MCF 10A (cell line): ENCODE measurements around the gene GZF1. TPM values are rescaled to one million over a fixed set of nuclear protein-coding genes. Genes with fewer than 3 reads are reported as not detected.

ENCODE experiments used
- BruUV-seq: library from RNA; stranded (reverse); fragments of 400-500 nt; replicated peaks from 2 replicates; lab custom pipeline; 2021; lab: Mats Ljungman, UMichigan
- CTCF ChIA-PET: fragments of 300-600 bp; sonication (Branson Sonifier 250); formaldehyde crosslinking; extraction: SDS; loops from one replicate; lab custom pipeline; 2021; ENCODE audit warnings: antibody characterized with exemption, inconsistent platforms; lab: Yijun Ruan, JAX
- POLR2A ChIA-PET: fragments of 300-600, 350-650 bp; sonication (Branson Sonifier 250); formaldehyde crosslinking; extraction: SDS; loops from one replicate; lab custom pipeline; 2020; ENCODE audit warnings: antibody characterized with exemption, inconsistent platforms; lab: Yijun Ruan, JAX
- DNase-seq: peaks from one replicate; pipeline ENCODE4 v3.0.0-alpha.2; 2018; ENCODE audit not compliant: unreplicated experiment
- H3K27ac Mint-ChIP-seq: one replicate; pipeline ENCODE4 v1.8.0; 2022; ENCODE audit warnings: mild to moderate bottlenecking, low read depth, mixed read lengths; ENCODE audit not compliant: unreplicated experiment
- H3K27me3 Mint-ChIP-seq: one replicate; pipeline ENCODE4 v1.8.0; 2022; ENCODE audit warnings: mixed read lengths; ENCODE audit not compliant: insufficient read depth, unreplicated experiment
- H3K36me3 Mint-ChIP-seq: one replicate; pipeline ENCODE4 v1.8.0; 2022; ENCODE audit warnings: mild to moderate bottlenecking, moderate library complexity, mixed read lengths; ENCODE audit not compliant: insufficient read depth, unreplicated experiment
- H3K4me1 Mint-ChIP-seq: one replicate; pipeline ENCODE4 v1.8.0; 2022; ENCODE audit warnings: mixed read lengths; ENCODE audit not compliant: insufficient read depth, unreplicated experiment
- H3K4me3 Mint-ChIP-seq: one replicate; pipeline ENCODE4 v1.8.0; 2022; ENCODE audit warnings: mild to moderate bottlenecking, moderate library complexity, mixed read lengths; ENCODE audit not compliant: unreplicated experiment
- H3K9me3 Mint-ChIP-seq: one replicate; pipeline ENCODE4 v1.8.0; 2022; ENCODE audit warnings: mixed read lengths; ENCODE audit not compliant: unreplicated experiment
- CTCF ChIP-seq: fragments of 200-600 bp; IDR thresholded peaks from one replicate; pipeline ENCODE4 v1.8.0; 2022; ENCODE audit warnings: antibody characterized with exemption, mild to moderate bottlenecking; ENCODE audit not compliant: unreplicated experiment
- intact Hi-C: fragments of 100-400 bp; cut with micrococcal nuclease; formaldehyde crosslinking; loops from 2 replicates; pipeline ENCODE4 v1.14.1; 2022
- total RNA-seq: library from RNA; stranded (reverse); gene quantifications from 2 replicates; pipeline ENCODE4 v1.2.3, GENCODE V29; 2022

Gene GZF1
- total RNA-seq, 1 experiment from 2014 or later: 15.5 TPM

- Mint-ChIP-seq H3K9me3 (no peaks in the 10 kb centered on the region), H3K27me3 (no peaks in the 10 kb centered on the region), H3K36me3 (peaks cover 88% of the 10 kb centered on the region), H3K4me3 (no peak overlapping the region), H3K4me1 (peaks cover 29% of the 10 kb centered on the region), H3K27ac (no peak overlapping the region)
- CTCF ChIA-PET: interaction anchor here (0.7 to 1.6 kb wide), 6 partner anchors 11 to 677 kb away, joined by 3 to 4 read pairs (median 3); no protein-coding TSS in a partner anchor
- no TSS peak for BruUV-seq
- no peak for TF ChIP-seq CTCF
- intact Hi-C loops: no loop called here
- no peak for DNase-seq
- POLR2A ChIA-PET: interaction anchor here (0.7 to 12.7 kb wide), 9 partner anchors 8 to 267 kb away, joined by 3 to 261 read pairs (median 7); partner anchors contain the start of genes NAPB and NXT1
These were observed 7.3 kb downstream of the GZF1 start for GRCh38 chr20:23369072-23369823.

- Mint-ChIP-seq H3K4me1 (peaks cover 19% of the 10 kb centered on the region), H3K27me3 (no peaks in the 10 kb centered on the region), H3K9me3 (no peaks in the 10 kb centered on the region), H3K27ac (no peak overlapping the region), H3K36me3 (peaks cover 84% of the 10 kb centered on the region), H3K4me3 (no peak overlapping the region)
- ChIA-PET CTCF (interaction anchor here (1.5 kb wide), 1 partner anchor 71 kb away, joined by 3 read pairs; no protein-coding TSS in a partner anchor), POLR2A (interaction anchor here (0.6 to 4.4 kb wide), 8 partner anchors 9 to 1884 kb away, joined by 3 to 24 read pairs (median 4); partner anchors contain the start of gene NXT1)
- no peak for DNase-seq
- TF ChIP-seq CTCF: no peak
- no TSS peak for BruUV-seq
- intact Hi-C loops: no loop called here
These were observed 8.3 kb downstream of the GZF1 start for GRCh38 chr20:23370274-23370673.

GRCh38 chr20:23370873-23371272 lies 8.9 kb downstream of the GZF1 start:
- Mint-ChIP-seq H3K4me3 (no peak overlapping the region), H3K9me3 (no peaks in the 10 kb centered on the region), H3K27ac (no peak overlapping the region), H3K36me3 (peaks cover 87% of the 10 kb centered on the region), H3K4me1 (peaks cover 17% of the 10 kb centered on the region), H3K27me3 (no peaks in the 10 kb centered on the region)
- no TSS peak for BruUV-seq
- DNase-seq: no peak
- intact Hi-C loops: no loop called here
- TF ChIP-seq CTCF: no peak
- CTCF ChIA-PET: interaction anchor here (1.0 to 1.5 kb wide), 2 partner anchors 31 to 71 kb away, joined by 3 read pairs; no protein-coding TSS in a partner anchor
- POLR2A ChIA-PET: interaction anchor here (0.7 to 4.4 kb wide), 6 partner anchors 10 to 125 kb away, joined by 3 to 24 read pairs (median 5); partner anchors contain the start of gene NXT1

GRCh38 chr20:23371496-23371895 lies 9.5 kb downstream of the GZF1 start:
- POLR2A ChIA-PET: interaction anchor here (1.3 to 4.4 kb wide), 4 partner anchors 10 to 26 kb away, joined by 3 to 24 read pairs (median 8); partner anchors contain the start of gene NXT1
- no peaks in the 10 kb centered on the region for H3K27me3 Mint-ChIP-seq
- BruUV-seq: no TSS peak
- TF ChIP-seq CTCF: no peak
- H3K36me3 Mint-ChIP-seq: peaks cover 87% of the 10 kb centered on the region
- intact Hi-C loops: no loop called here
- no peaks in the 10 kb centered on the region for H3K9me3 Mint-ChIP-seq
- DNase-seq: no peak
- H3K27ac Mint-ChIP-seq: no peak overlapping the region
- CTCF ChIA-PET: interaction anchor here (1.0 to 1.5 kb wide), 3 partner anchors 30 to 70 kb away, joined by 3 to 4 read pairs (median 3); no protein-coding TSS in a partner anchor
- H3K4me1 Mint-ChIP-seq: peaks cover 12% of the 10 kb centered on the region
- H3K4me3 Mint-ChIP-seq: no peak overlapping the region
